Measurements from ENCODE around the gene CCDC61. TPM values are rescaled to one million over a fixed set of nuclear protein-coding genes. Genes with fewer than 3 reads are reported as not detected.

The CCDC61 gene
- total and polyA plus RNA-seq, 4 experiments from 2014 or later, result 6.4 to 39.6 (median 23.3) TPM

DNA sequence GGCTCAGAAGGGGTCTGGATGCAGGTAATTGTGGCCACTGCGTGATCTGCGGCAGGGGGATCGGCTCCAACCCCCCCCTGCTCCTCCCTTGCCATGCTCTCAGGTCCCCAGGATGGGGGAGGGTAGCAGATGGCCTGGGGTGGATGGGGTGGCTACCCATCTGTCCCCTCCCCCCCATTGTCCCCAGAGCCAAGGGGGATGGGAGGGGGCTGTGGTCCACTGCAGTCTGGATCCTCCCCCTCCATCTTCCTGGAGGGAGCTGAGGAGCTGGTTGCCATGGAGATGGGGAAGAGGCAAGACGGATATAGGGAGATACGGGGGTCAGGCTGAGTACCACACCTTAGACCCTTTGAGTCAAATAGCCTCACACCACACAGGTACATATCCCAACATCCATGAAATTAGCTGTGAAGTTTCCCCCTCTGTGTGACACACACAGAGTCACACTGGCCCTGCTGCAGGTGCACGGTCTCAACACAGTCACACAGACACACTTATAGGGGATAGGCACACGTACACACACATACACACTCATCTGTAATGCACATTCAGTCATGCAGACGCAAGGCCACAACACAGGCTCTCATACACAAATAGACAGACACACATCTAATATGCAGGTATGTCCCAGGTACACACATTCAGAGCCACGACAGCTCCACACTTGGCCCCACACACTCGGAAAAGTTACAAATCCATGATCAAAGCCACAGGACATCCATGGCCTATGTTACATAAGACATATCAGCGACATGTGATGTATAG is 19.8 kb upstream of the CCDC61 start:
- H3K9me3 Mint-ChIP-seq, result peaks cover 0 to 2% (median 0%) of the 10 kb centered on the region in 8 donors
- Histone ChIP-seq H3K27ac (ENCODE audit: low read depth, low read length) (no peak overlapping the region), H3K27me3 (ENCODE audit: insufficient read depth, low read length) (peaks cover 27% of the 10 kb centered on the region), H3K9me3 (ENCODE audit: control insufficient read depth in 1 of 2, low read length in 2 of 2) (no peaks in the 10 kb centered on the region), H3K4me1 (ENCODE audit: insufficient read depth, low read length) (peaks cover 24% of the 10 kb centered on the region), H3K36me3 (ENCODE audit: insufficient read depth, low read length) (no peaks in the 10 kb centered on the region), H3K4me3 (ENCODE audit: low read length in 2 of 2) (no peak overlapping the region)
- H3K4me3 Mint-ChIP-seq, result peak overlapping the region in 1 of 8 donors; percentile 21
- H3K4me1 Mint-ChIP-seq, result peaks cover 14 to 23% (median 18%) of the 10 kb centered on the region in 4 donors
- ChIA-PET POLR2A (ENCODE audit: partially characterized antibody) (no interaction called here), CTCF (ENCODE audit: partially characterized antibody) (no interaction called here)
- peak overlapping the region in 1 of 7 donors; percentile 12 for H3K27ac Mint-ChIP-seq
- H3K36me3 Mint-ChIP-seq, result no peaks in the 10 kb centered on the region
- intact Hi-C loops (cut with micrococcal nuclease), result no loop called here
- peaks cover 44 to 50% of the 10 kb centered on the region in 2 donors for H3K27me3 Mint-ChIP-seq
- no peak for DNase-seq

DNA sequence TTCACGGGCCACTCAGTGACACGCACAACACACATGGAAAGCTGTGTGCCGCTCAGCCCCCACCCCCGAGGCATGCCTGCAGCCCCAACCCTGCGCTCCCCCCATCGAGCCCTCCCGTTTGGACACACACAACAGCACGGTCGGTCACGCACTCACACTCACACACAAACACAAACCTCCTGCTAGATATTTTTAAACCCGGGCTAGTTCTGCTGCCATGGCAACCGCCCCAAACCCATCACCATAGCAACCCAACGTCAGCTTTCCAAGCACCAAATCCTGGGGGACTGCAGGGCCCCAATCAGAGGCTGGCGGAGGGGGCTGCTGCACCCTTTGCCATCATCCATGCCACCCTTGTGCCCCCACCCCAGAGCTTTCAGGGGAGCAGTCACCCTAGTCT is 19.1 kb upstream of the CCDC61 start:
- peaks cover 12 to 21% (median 15%) of the 10 kb centered on the region in 4 donors for H3K4me1 Mint-ChIP-seq
- peaks cover 0 to 2% (median 0%) of the 10 kb centered on the region in 8 donors for H3K9me3 Mint-ChIP-seq
- Histone ChIP-seq H3K4me1 (ENCODE audit: insufficient read depth, low read length) (peaks cover 21% of the 10 kb centered on the region), H3K4me3 (ENCODE audit: low read length in 2 of 2) (no peak overlapping the region), H3K27me3 (ENCODE audit: insufficient read depth, low read length) (peaks cover 21% of the 10 kb centered on the region), H3K9me3 (ENCODE audit: control insufficient read depth in 1 of 2, low read length in 2 of 2) (no peaks in the 10 kb centered on the region), H3K27ac (ENCODE audit: low read depth, low read length) (no peak overlapping the region), H3K36me3 (ENCODE audit: insufficient read depth, low read length) (no peaks in the 10 kb centered on the region)
- peaks cover 39 to 51% of the 10 kb centered on the region in 2 donors for H3K27me3 Mint-ChIP-seq
- no peak for DNase-seq
- no peaks in the 10 kb centered on the region for H3K36me3 Mint-ChIP-seq
- intact Hi-C loops (cut with micrococcal nuclease), result no loop called here
- H3K27ac Mint-ChIP-seq, result peak overlapping the region in 1 of 7 donors; percentile 30
- no peak overlapping the region for H3K4me3 Mint-ChIP-seq
- POLR2A ChIA-PET (ENCODE audit: partially characterized antibody), result no interaction called here
- CTCF ChIA-PET (ENCODE audit: partially characterized antibody), result no interaction called here

DNA sequence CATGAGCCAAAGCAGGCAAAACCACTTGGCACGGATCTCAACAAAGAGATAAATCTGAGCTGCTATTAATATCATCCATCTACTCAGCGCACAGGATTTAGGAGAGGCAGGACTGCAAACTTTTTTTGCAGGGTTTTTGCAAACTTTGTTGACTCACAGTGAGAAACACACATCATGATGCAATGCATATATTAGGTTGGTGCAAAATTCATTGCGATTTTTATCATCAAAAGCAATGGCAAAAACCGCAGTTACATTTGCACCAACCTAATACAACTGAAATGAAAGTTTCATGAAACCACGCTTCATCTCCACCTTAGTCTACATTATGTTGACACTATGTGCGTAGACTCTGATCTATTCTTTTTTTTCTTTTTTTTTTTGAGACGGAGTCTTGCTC is 17.1 kb upstream of the CCDC61 start:
- Histone ChIP-seq H3K36me3 (ENCODE audit: insufficient read depth, low read length) (no peaks in the 10 kb centered on the region), H3K4me1 (ENCODE audit: insufficient read depth, low read length) (peaks cover 7% of the 10 kb centered on the region), H3K27me3 (ENCODE audit: insufficient read depth, low read length) (peaks cover 6% of the 10 kb centered on the region), H3K9me3 (ENCODE audit: control insufficient read depth in 1 of 2, low read length in 2 of 2) (no peaks in the 10 kb centered on the region), H3K4me3 (ENCODE audit: low read length in 2 of 2) (no peak overlapping the region), H3K27ac (ENCODE audit: low read depth, low read length) (no peak overlapping the region)
- H3K4me3 Mint-ChIP-seq, result no peak overlapping the region
- DNase-seq, result no peak
- intact Hi-C loops (cut with micrococcal nuclease), result no loop called here
- POLR2A ChIA-PET (ENCODE audit: partially characterized antibody), result no interaction called here
- H3K36me3 Mint-ChIP-seq, result no peaks in the 10 kb centered on the region
- CTCF ChIA-PET (ENCODE audit: partially characterized antibody), result no interaction called here
- H3K27ac Mint-ChIP-seq, result no peak overlapping the region
- H3K4me1 Mint-ChIP-seq, result peaks cover 1 to 7% (median 3%) of the 10 kb centered on the region in 4 donors
- H3K9me3 Mint-ChIP-seq, result no peaks in the 10 kb centered on the region
- H3K27me3 Mint-ChIP-seq, result peaks cover 28 to 46% of the 10 kb centered on the region in 2 donors

DNA sequence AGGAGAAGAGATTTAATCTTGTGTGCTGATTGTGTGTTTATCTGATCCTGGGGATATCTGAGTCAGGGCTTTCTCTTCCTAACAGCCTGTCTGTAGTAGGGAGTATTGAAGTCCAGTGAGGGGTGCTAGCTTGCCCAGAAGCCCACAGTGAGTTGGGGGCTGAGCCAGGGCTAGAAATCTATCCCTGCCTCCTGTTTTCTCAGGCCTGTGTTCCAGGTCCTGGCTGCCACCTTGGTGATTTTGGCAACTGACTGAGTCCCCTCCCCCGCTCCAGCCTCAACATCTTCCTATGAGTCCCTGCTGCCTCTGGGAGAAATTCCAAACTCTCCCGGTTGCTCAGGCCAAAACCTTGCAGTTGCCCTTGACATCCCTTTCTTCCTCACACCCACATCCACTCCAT is 13.9 kb upstream of the CCDC61 start:
- Histone ChIP-seq H3K27me3 (ENCODE audit: insufficient read depth, low read length) (no peaks in the 10 kb centered on the region), H3K4me3 (ENCODE audit: low read length in 2 of 2) (no peak overlapping the region), H3K27ac (ENCODE audit: low read depth, low read length) (no peak overlapping the region), H3K4me1 (ENCODE audit: insufficient read depth, low read length) (no peaks in the 10 kb centered on the region), H3K9me3 (ENCODE audit: control insufficient read depth in 1 of 2, low read length in 2 of 2) (no peaks in the 10 kb centered on the region), H3K36me3 (ENCODE audit: insufficient read depth, low read length) (no peaks in the 10 kb centered on the region)
- DNase-seq, result no peak
- H3K36me3 Mint-ChIP-seq, result no peaks in the 10 kb centered on the region
- H3K27me3 Mint-ChIP-seq, result peaks cover 17 to 29% of the 10 kb centered on the region in 2 donors
- no peak overlapping the region for H3K4me3 Mint-ChIP-seq
- H3K27ac Mint-ChIP-seq, result no peak overlapping the region
- intact Hi-C loops (cut with micrococcal nuclease), result no loop called here
- ChIA-PET POLR2A (ENCODE audit: partially characterized antibody) (no interaction called here), CTCF (ENCODE audit: partially characterized antibody) (no interaction called here)
- peaks cover 0 to 3% (median 0%) of the 10 kb centered on the region in 8 donors for H3K9me3 Mint-ChIP-seq
- no peaks in the 10 kb centered on the region for H3K4me1 Mint-ChIP-seq

DNA sequence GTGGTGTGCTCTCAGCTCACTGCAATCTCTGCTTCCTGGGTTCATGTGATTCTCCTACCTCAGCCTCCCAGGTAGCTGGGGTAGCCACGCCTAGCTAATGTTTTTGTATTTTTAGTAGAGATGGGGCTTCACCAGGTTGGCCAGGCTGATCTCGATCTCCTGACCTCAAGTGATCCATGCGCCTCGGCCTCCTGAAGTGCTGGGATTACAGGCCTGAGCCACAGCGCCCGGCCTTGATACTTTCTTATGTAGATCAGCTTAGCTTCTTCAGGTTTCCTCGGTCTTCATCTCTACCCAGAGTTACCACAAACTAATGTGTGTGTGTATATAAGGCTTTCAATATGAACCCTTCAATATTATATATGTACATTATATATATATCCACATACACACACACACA is 9.9 kb upstream of the CCDC61 start:
- Mint-ChIP-seq H3K27ac (no peak overlapping the region), H3K36me3 (no peaks in the 10 kb centered on the region), H3K9me3 (peaks cover 0 to 3% (median 0%) of the 10 kb centered on the region in 8 donors), H3K4me1 (no peaks in the 10 kb centered on the region), H3K4me3 (no peak overlapping the region), H3K27me3 (peaks cover 9 to 26% of the 10 kb centered on the region in 2 donors)
- Histone ChIP-seq H3K36me3 (ENCODE audit: insufficient read depth, low read length) (no peaks in the 10 kb centered on the region), H3K4me1 (ENCODE audit: insufficient read depth, low read length) (no peaks in the 10 kb centered on the region), H3K9me3 (ENCODE audit: control insufficient read depth in 1 of 2, low read length in 2 of 2) (no peaks in the 10 kb centered on the region), H3K4me3 (ENCODE audit: low read length in 2 of 2) (no peak overlapping the region), H3K27me3 (ENCODE audit: insufficient read depth, low read length) (no peaks in the 10 kb centered on the region), H3K27ac (ENCODE audit: low read depth, low read length) (no peak overlapping the region)
- ChIA-PET CTCF (ENCODE audit: partially characterized antibody) (no interaction called here), POLR2A (ENCODE audit: partially characterized antibody) (no interaction called here)
- intact Hi-C loops (cut with micrococcal nuclease), result no loop called here
- DNase-seq, result no peak

DNA sequence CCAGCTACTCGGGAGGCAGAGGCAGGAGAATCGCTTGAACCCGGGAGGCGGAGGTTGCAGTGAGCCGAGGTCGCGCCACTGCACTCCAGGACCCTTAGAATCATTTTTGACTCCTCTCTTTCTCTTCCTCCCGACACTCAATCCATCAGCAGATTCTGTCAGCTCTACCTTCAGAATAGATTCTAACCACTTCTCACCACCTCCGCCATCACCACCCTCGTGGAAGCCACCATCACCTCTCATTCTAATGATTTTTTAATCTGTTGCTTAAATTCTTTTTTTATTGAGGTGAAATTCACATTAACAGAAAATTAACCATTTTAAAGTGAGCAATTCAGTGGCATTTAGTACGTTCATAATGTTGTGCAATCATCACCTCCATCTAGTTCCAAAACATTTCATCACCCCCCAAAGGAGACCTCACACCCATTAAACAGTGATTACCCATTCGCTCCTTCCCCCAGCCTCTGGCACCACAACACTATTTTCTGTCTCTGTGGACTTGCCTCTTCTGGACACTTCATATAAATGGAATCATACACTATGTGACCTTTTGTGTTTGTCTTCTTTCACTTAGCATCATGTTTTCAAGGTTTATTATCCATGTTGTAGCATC is 5.0 kb upstream of the CCDC61 start:
- CTCF ChIA-PET (ENCODE audit: partially characterized antibody), result interaction anchor here (1.6 kb wide), 1 partner anchor 16 kb away, joined by 4 read pairs; no protein-coding TSS in a partner anchor
- POLR2A ChIA-PET (ENCODE audit: partially characterized antibody), result no interaction called here
- intact Hi-C loops (cut with micrococcal nuclease), result loop anchor here (10.0 kb wide), 2 partner anchors 195 to 405 kb away; partner anchors contain the start of genes DMWD and OPA3

DNA sequence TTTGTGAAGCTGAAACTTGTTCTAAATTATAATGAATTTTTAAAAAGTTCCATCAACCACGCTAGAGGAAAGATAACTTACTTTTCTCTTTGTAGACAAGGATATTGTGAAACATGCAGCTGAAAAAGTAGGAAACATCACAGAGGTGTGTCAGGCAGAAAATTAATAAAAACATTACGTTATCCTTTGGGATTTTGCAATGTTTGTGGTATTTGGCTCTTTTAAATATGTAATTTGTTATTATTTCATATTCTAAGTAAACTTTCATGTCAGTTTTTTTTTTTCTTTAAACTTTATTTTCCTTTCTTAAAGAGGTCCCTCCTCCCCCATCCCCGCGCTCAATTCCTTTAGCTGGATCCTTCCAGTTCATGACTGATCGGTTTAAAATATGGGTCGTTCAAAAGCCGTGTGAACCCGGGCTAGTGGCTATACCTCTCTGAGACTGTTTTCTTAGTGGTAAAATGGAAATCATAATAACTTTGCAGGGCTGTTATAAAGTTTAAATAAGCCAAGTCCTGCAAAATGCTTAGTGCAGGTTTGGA is 740 bp upstream of the CCDC61 start:
- no peak overlapping the region for H3K27ac Mint-ChIP-seq
- Histone ChIP-seq H3K9me3 (ENCODE audit: control insufficient read depth in 1 of 2, low read length in 2 of 2) (no peaks in the 10 kb centered on the region), H3K27me3 (ENCODE audit: insufficient read depth, low read length) (no peaks in the 10 kb centered on the region), H3K4me1 (ENCODE audit: insufficient read depth, low read length) (peaks cover 19% of the 10 kb centered on the region), H3K36me3 (ENCODE audit: insufficient read depth, low read length) (no peaks in the 10 kb centered on the region), H3K4me3 (ENCODE audit: low read length in 2 of 2) (peak overlapping the region in 1 of 2 donors; percentile 52), H3K27ac (ENCODE audit: low read depth, low read length) (peak overlapping the region; percentile 41)
- POLR2A ChIA-PET (ENCODE audit: partially characterized antibody), result interaction anchor here (0.9 to 2.9 kb wide), 8 partner anchors 13 to 411 kb away, joined by 3 to 11 read pairs (median 4); partner anchors contain the start of genes MYPOP, OPA3, QPCTL and SYMPK
- CTCF ChIA-PET (ENCODE audit: partially characterized antibody), result interaction anchor here (1.0 to 3.3 kb wide), 4 partner anchors 15 to 226 kb away, joined by 3 to 16 read pairs (median 4); partner anchors contain the start of gene SIX5
- H3K4me3 Mint-ChIP-seq, result peak overlapping the region in 2 of 8 donors; percentile 26 to 51
- DNase-seq, result no peak
- peaks cover 3 to 16% (median 12%) of the 10 kb centered on the region in 4 donors for H3K4me1 Mint-ChIP-seq
- intact Hi-C loops (cut with micrococcal nuclease), result loop anchor here (10.0 kb wide), 2 partner anchors 200 to 410 kb away; partner anchors contain the start of genes DMWD and OPA3
- H3K36me3 Mint-ChIP-seq, result peaks cover 3 to 7% of the 10 kb centered on the region in 2 donors
- H3K9me3 Mint-ChIP-seq, result no peaks in the 10 kb centered on the region
- peaks cover 4 to 9% of the 10 kb centered on the region in 2 donors for H3K27me3 Mint-ChIP-seq

More for the DNA sequence above, 5.0 kb upstream of the CCDC61 start:
- no peaks in the 10 kb centered on the region for H3K36me3 Mint-ChIP-seq
- H3K9me3 Mint-ChIP-seq, result no peaks in the 10 kb centered on the region
- no peaks in the 10 kb centered on the region for H3K36me3 ChIP-seq (ENCODE audit: insufficient read depth, low read length)
- no peak overlapping the region for H3K4me3 ChIP-seq (ENCODE audit: low read length in 2 of 2)
- H3K4me3 Mint-ChIP-seq, result no peak overlapping the region
- H3K4me1 ChIP-seq (ENCODE audit: insufficient read depth, low read length), result peaks cover 6% of the 10 kb centered on the region
- H3K27ac Mint-ChIP-seq, result no peak overlapping the region
- DNase-seq, result no peak
- H3K27me3 Mint-ChIP-seq, result peaks cover 7 to 16% of the 10 kb centered on the region in 2 donors
- H3K27me3 ChIP-seq (ENCODE audit: insufficient read depth, low read length), result no peaks in the 10 kb centered on the region
- H3K9me3 ChIP-seq (ENCODE audit: control insufficient read depth in 1 of 2, low read length in 2 of 2), result no peaks in the 10 kb centered on the region
- no peak overlapping the region for H3K27ac ChIP-seq (ENCODE audit: low read depth, low read length)
- H3K4me1 Mint-ChIP-seq, result no peaks in the 10 kb centered on the region

Data from CD4-positive, alpha-beta memory T cell (primary cell).